Vagina (tissue), 2 donors: Measurements from ENCODE around the gene OR11H6.

Source experiments
- CTCF ChIP-seq, 3 experiments: fragments of 450-650 bp in 2 of 3; fragments of 200-600 bp in 1 of 3; sonication (generic) in 1 of 3; IDR thresholded peaks; one replicate each; pipeline ENCODE4 v1.5.1; 2017 to 2019; ENCODE audit warnings: antibody characterized with exemption in 3 of 3, mild to moderate bottlenecking in 2 of 3, moderate library complexity in 2 of 3
- POLR2A ChIP-seq, 2 donors: fragments of 450-650 bp; IDR thresholded peaks; one replicate each; pipeline ENCODE4 v1.6.1; 2017; ENCODE audit warnings: antibody characterized with exemption in 2 of 2, mild to moderate bottlenecking in 2 of 2, moderate library complexity in 2 of 2

GRCh38 chr14:20219033-20219432 lies 4.5 kb upstream of the OR11H6 start:
- TF ChIP-seq POLR2A (IDR thresholded peaks at IDR 0.05) (no peak), CTCF (IDR thresholded peaks at IDR 0.05) (no peak)
